NCI-H345 (cell line): ENCODE measurements around the gene ANGEL2.

Experiments
- DNase-seq: peaks from one replicate; lab custom pipeline; 2025; lab: John Stamatoyannopoulos, UW

Gene ANGEL2

GRCh38 chr1:212951126-212951946 is 64.3 kb downstream of the ANGEL2 start:
- DNase-seq, result no peak

DNA sequence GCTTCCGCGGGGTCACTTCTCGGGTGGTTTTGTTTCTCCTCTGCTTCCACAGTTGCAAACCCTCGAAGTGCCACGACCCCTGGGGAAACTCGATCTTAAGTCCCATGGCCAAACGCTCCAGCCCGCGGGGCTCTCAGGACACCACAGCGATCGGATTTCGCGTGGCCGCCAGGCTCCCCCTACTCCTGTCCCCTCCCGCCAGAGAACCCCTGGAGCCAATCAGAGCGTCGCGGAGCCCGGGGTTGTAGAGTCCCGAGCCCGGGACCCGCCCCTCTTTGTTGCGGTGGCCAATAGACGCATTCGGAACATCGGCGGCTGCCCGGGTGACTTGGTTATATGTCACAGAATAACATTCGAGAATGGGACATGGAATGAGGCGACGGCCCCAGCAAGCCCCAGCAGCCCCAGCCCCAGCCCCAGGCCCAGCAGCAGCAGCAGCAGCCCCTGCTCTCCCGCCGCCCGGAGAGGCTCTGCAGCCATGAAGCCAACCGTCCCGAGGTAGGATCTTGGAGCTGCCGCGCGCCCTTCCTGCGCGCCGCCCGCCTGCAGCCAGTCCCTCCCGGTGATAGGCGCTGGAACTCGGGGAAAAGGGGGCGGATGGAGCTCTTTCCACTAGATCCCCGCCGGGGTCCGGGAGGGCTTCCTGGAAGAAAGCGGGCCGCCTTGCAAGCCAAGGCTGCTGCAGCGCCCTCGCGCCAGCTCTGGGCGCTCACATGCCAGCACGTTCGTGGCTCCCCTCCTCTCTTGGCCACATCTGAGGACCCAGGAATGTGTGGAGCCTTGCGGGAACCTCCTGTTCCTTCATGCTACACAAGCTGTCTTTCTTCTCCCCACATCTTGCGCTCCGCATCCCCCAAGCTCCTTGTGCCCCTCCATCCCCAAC is 65.2 kb downstream of the ANGEL2 start, which contains the start of gene VASH2:
Gene VASH2, plus strand, starts transcription at position 299 of the 883 bp plus-strand sequence. CDS start 1,002 bp downstream, outside the sequence.
- DNase-seq, result peak; percentile 88

GRCh38 chr1:212949771-212950170 is 65.9 kb downstream of the ANGEL2 start:
- DNase-seq, result no peak

- DNase-seq, result no peak
Observed at GRCh38 chr1:212946872-212947271, 68.8 kb downstream of the ANGEL2 start.

DNA sequence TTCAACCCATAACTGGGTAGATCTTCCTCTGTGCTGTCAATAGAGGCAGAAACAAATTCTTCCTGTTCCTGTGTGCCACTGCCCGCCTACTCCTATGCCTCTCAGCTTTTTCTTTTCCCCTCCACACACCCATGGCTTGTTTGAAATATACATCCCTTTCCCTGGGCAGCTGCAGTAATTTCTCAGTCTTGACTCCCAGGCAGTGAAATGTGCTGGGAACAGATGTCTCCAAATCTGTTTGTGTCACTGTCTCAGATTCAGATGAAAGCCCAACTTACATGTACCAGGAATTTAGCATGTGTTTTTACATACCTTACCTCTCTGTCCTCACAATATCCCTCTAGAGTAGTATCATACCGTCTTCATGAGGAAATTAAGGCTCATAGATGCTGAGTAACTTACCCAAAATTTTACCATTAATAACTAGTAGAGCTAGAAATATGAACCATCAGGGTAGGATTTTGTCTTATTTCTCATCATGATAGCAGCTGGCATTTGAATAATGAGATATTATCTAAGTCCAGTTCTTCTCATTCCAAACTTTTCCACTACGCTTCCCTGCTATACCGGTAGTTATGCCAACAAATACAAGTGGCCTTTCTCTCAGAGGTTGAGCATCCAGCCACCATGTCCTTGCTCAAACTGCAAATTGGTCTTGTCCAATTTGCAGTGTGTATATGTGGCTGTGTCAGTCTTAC is 70.1 kb downstream of the ANGEL2 start:
- DNase-seq, result no peak

- no peak for DNase-seq
Observed at GRCh38 chr1:212945056-212945455, 70.6 kb downstream of the ANGEL2 start.

DNA sequence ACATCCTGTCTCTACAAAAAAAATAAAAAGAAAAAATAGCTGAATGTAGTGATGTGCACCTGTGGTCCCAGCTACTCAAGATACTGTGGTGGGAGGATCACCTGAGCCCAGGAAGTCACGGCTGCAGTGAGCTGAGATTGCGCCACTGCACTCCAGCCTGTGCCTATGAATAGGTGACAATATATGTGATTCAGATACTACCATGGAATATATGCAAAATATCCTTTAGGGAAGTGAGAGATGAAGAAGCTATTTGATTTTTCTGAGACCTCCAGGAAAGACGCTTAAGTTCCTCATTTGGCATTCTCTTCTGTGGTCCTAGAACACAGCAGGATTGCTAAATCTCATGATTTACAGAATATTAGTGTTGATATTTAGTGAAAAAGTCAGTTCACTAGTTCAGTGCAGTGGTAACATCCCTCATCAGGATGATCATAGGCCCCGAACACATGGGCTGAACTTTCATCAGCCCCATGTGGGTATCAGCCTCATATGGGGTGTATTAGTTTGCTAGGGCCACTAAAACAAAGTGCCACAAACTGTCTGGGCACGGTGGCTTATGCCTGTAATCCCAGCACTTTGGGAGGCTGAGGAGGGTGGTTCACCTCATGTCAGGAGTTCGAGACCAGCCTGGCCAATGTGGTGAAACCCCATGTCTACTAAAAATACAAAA is 71.3 kb downstream of the ANGEL2 start:
- DNase-seq, result no peak

GRCh38 chr1:212943393-212943710 is 72.3 kb downstream of the ANGEL2 start:
- no peak for DNase-seq

DNA sequence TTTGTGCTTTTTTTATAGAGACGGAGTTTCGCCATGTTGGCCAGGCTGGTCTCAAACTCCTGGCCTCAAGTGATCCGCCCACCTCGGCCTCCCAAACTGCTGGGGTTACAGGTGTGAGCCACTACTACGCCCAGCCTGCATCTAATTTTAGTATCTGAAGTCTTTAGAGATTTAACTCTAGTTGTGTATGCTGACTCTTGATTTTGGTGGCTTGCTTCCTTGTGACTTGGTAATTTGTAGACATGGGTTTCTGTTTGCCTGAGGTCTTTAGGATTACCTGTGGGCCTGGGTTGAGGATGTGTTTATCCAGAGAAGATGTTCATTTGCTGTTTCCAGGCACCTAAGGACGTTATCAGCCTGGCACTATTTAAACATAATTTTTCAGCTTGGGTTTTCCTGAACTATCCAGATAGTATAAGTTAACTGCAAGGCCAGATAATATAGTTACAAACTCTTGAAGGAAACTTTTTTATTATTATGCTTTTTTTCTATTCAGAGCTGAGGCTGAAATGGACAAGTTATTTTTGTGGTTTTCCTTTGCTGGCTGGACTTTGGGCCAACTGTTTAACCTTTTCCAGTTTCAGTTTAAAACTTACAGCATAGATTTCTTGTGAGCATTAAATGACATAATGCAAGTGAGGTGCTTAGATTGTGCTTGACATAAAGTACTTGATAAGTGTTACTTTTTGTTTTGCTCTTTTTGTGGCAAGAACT is 72.8 kb downstream of the ANGEL2 start:
- DNase-seq, result no peak
